AG04449 (cell line): ENCODE data around the gene DCANP1.

Source experiments
- CTCF ChIA-PET: fragments of 350-600 bp; formaldehyde crosslinking; extraction: SDS; loops from one replicate; lab custom pipeline; 2021; ENCODE audit warnings: antibody characterized with exemption; lab: Yijun Ruan, JAX
- POLR2A ChIA-PET: fragments of 400-600, 350-600 bp; formaldehyde crosslinking; extraction: SDS; loops from one replicate; lab custom pipeline; 2020; ENCODE audit warnings: antibody characterized with exemption, inconsistent platforms; lab: Yijun Ruan, JAX
- DNase-seq: peaks from one replicate; pipeline ENCODE4 v3.0.0-alpha.2; 2010; ENCODE audit warnings: low read depth, low spot score
- H3K4me3 ChIP-seq: 2 replicates; pipeline ENCODE4 v1.5.1; 2011; ENCODE audit warnings: low read depth, mild to moderate bottlenecking, control low read depth, low read length
- CTCF ChIP-seq: IDR thresholded peaks from one replicate; pipeline ENCODE4 v1.5.1; 2011; ENCODE audit warnings: mild to moderate bottlenecking, moderate library complexity, low read length, control low read depth, inconsistent platforms; ENCODE audit not compliant: insufficient read depth; ENCODE audit errors: missing control alignments

DCANP1 gene

GRCh38 chr5:135395451-135395850 lies 51.7 kb downstream of the DCANP1 start:
- no peak for TF ChIP-seq CTCF
- H3K4me3 ChIP-seq = no peak overlapping the region
- ChIA-PET POLR2A (no interaction called here), CTCF (interaction anchor here (0.8 to 1.8 kb wide), 4 partner anchors 13 to 70 kb away, joined by 3 to 6 read pairs (median 3); no protein-coding TSS in a partner anchor)
- no peak for DNase-seq
